ENCODE data around the gene SLC9A9. TPM values are rescaled to one million over a fixed set of nuclear protein-coding genes. Genes with fewer than 3 reads are reported as not detected.
A peak's percentile ranks its signal among the peaks of the same experiment; 100 is the strongest.

SLC9A9 gene
- total RNA-seq, 1 experiment from 2014 or later: 2.2 TPM

- Mint-ChIP-seq H3K36me3 (ENCODE audit: insufficient read depth, unreplicated experiment) (no peaks in the 10 kb centered on the region), H3K27ac (ENCODE audit: low read depth, unreplicated experiment) (no peak overlapping the region), H3K9me3 (ENCODE audit: unreplicated experiment) (no peaks in the 10 kb centered on the region), H3K27me3 (ENCODE audit: insufficient read depth, unreplicated experiment) (no peaks in the 10 kb centered on the region), H3K4me3 (ENCODE audit: unreplicated experiment) (no peak overlapping the region), H3K4me1 (ENCODE audit: insufficient read depth, unreplicated experiment) (no peaks in the 10 kb centered on the region)
- TF ChIP-seq, protein P1, sequence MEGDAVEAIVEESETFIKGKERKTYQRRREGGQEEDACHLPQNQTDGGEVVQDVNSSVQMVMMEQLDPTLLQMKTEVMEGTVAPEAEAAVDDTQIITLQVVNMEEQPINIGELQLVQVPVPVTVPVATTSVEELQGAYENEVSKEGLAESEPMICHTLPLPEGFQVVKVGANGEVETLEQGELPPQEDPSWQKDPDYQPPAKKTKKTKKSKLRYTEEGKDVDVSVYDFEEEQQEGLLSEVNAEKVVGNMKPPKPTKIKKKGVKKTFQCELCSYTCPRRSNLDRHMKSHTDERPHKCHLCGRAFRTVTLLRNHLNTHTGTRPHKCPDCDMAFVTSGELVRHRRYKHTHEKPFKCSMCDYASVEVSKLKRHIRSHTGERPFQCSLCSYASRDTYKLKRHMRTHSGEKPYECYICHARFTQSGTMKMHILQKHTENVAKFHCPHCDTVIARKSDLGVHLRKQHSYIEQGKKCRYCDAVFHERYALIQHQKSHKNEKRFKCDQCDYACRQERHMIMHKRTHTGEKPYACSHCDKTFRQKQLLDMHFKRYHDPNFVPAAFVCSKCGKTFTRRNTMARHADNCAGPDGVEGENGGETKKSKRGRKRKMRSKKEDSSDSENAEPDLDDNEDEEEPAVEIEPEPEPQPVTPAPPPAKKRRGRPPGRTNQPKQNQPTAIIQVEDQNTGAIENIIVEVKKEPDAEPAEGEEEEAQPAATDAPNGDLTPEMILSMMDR (IDR thresholded peaks at IDR 0.05; ENCODE audit: unreplicated experiment): no peak
- ChIA-PET POLR2A (no interaction called here), CTCF (no interaction called here)
- no TSS peak for BruUV-seq (replicated peaks)
- DNase-seq (ENCODE audit: unreplicated experiment): no peak
- intact Hi-C loops (cut with micrococcal nuclease): no loop called here
Observed at GRCh38 chr3:143495527-143495926, 352.7 kb downstream of the SLC9A9 start.

DNA sequence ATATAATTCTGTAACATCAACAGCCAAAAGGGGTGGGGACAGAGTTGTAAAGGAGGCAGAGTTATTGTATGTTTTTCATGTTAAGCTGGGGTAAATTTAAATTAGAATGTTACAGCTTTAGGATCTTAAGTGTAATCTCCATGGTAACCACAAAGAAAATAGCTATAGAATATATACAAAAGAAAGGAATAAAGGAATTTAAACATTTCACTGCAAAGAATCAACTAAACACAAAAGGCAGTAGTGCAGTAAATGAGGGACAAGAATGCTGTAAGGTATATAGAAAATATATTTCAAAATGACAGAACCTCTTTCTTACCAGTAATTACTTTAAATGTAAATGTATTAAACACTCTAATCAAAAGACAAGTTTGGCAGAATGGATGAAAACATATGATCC, 361.7 kb downstream of the SLC9A9 start:
- POLR2A ChIA-PET: no interaction called here
- Mint-ChIP-seq H3K36me3 (ENCODE audit: insufficient read depth, unreplicated experiment) (no peaks in the 10 kb centered on the region), H3K4me3 (ENCODE audit: unreplicated experiment) (no peak overlapping the region), H3K27ac (ENCODE audit: low read depth, unreplicated experiment) (peak overlapping the region; percentile 35), H3K9me3 (ENCODE audit: unreplicated experiment) (no peaks in the 10 kb centered on the region), H3K4me1 (ENCODE audit: insufficient read depth, unreplicated experiment) (no peaks in the 10 kb centered on the region), H3K27me3 (ENCODE audit: insufficient read depth, unreplicated experiment) (no peaks in the 10 kb centered on the region)
- CTCF ChIA-PET: no interaction called here
- BruUV-seq (replicated peaks): no TSS peak
- intact Hi-C loops (cut with micrococcal nuclease): no loop called here
- TF ChIP-seq, protein P1 (IDR thresholded peaks at IDR 0.05; ENCODE audit: unreplicated experiment): no peak
- DNase-seq (ENCODE audit: unreplicated experiment): no peak

DNA sequence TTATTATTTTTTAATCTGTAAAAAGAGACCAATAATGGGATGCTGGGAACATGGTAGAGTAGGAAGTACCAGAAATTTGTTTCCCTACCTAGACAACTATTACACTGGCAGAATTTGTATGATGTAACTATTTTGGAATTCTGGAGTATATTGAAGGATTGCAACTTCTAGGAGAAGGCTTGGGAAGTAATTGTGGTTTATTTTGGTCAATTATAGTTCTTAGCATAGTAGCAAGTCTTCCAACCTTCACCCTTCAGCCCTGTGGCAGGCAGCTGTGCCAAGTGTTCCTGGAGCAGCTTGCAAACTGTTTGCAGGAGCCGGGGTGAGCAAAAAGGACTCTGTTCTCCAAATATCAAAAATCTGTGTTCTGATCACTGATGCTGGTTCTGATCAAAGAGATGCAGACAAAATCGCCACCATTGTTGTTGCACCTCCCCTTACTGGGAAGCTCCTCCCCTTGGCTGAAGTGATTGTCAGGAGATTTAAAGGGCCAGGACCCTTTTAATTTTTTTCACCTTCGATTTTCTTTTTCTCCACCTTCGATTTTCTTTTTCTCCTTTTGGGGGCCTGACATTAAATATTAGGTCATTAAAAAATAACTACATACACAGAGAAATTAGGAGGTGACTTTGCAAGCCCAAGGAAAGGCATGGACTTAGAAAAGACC, 363.3 kb downstream of the SLC9A9 start:
- intact Hi-C loops (cut with micrococcal nuclease): no loop called here
- POLR2A ChIA-PET: interaction anchor here (0.6 kb wide), 1 partner anchor 9 kb away, joined by 3 read pairs; no protein-coding TSS in a partner anchor
- DNase-seq (ENCODE audit: unreplicated experiment): no peak
- CTCF ChIA-PET: no interaction called here
- Mint-ChIP-seq H3K27me3 (ENCODE audit: insufficient read depth, unreplicated experiment) (no peaks in the 10 kb centered on the region), H3K4me1 (ENCODE audit: insufficient read depth, unreplicated experiment) (no peaks in the 10 kb centered on the region), H3K9me3 (ENCODE audit: unreplicated experiment) (no peaks in the 10 kb centered on the region), H3K4me3 (ENCODE audit: unreplicated experiment) (no peak overlapping the region), H3K36me3 (ENCODE audit: insufficient read depth, unreplicated experiment) (no peaks in the 10 kb centered on the region), H3K27ac (ENCODE audit: low read depth, unreplicated experiment) (no peak overlapping the region)
- TF ChIP-seq, protein P1 (IDR thresholded peaks at IDR 0.05; ENCODE audit: unreplicated experiment): no peak
- no TSS peak for BruUV-seq (replicated peaks)

DNA sequence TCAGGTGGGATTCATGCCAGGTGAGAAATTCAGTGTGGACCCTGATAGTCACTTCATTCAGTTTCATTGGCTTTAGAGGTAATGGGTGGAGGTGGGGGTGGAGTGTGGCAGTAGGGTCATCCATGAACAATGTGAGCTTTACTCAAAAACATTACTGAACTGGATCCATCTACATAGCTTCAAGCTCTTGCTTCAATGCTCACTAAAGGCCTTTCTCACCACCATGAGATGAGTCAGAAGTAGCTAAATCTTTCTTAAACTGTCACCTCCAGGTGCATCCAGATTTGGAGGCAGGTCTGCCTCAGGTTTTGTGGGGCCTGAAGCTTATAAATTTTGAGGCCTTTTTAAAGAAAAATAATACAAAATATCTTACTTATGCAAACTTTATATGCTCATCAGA, 365.1 kb downstream of the SLC9A9 start:
- BruUV-seq (replicated peaks): no TSS peak

More for the DNA sequence above, 365.1 kb downstream of the SLC9A9 start:
- H3K27me3 Mint-ChIP-seq (ENCODE audit: insufficient read depth, unreplicated experiment): no peaks in the 10 kb centered on the region
- no peak overlapping the region for H3K4me3 Mint-ChIP-seq (ENCODE audit: unreplicated experiment)
- POLR2A ChIA-PET: interaction anchor here (0.6 to 0.8 kb wide), 2 partner anchors 14 to 158 kb away, joined by 3 to 4 read pairs; no protein-coding TSS in a partner anchor
- TF ChIP-seq, protein P1 (IDR thresholded peaks at IDR 0.05; ENCODE audit: unreplicated experiment): no peak
- no peaks in the 10 kb centered on the region for H3K4me1 Mint-ChIP-seq (ENCODE audit: insufficient read depth, unreplicated experiment)
- intact Hi-C loops (cut with micrococcal nuclease): no loop called here
- CTCF ChIA-PET: interaction anchor here (1.2 kb wide), 1 partner anchor 161 kb away, joined by 6 read pairs; no protein-coding TSS in a partner anchor
- H3K27ac Mint-ChIP-seq (ENCODE audit: low read depth, unreplicated experiment): no peak overlapping the region
- H3K36me3 Mint-ChIP-seq (ENCODE audit: insufficient read depth, unreplicated experiment): no peaks in the 10 kb centered on the region
- H3K9me3 Mint-ChIP-seq (ENCODE audit: unreplicated experiment): no peaks in the 10 kb centered on the region
- no peak for DNase-seq (ENCODE audit: unreplicated experiment)

All from MCF 10A (cell line).